Islet of Langerhans (tissue), 1 donor: ENCODE results near the gene KRR1.

Source experiments
- FAIRE-seq: peaks from one replicate; lab custom pipeline; 2011; peaks lifted over from hg19 to GRCh38; lab: Jason Lieb, UNC

Gene KRR1

DNA sequence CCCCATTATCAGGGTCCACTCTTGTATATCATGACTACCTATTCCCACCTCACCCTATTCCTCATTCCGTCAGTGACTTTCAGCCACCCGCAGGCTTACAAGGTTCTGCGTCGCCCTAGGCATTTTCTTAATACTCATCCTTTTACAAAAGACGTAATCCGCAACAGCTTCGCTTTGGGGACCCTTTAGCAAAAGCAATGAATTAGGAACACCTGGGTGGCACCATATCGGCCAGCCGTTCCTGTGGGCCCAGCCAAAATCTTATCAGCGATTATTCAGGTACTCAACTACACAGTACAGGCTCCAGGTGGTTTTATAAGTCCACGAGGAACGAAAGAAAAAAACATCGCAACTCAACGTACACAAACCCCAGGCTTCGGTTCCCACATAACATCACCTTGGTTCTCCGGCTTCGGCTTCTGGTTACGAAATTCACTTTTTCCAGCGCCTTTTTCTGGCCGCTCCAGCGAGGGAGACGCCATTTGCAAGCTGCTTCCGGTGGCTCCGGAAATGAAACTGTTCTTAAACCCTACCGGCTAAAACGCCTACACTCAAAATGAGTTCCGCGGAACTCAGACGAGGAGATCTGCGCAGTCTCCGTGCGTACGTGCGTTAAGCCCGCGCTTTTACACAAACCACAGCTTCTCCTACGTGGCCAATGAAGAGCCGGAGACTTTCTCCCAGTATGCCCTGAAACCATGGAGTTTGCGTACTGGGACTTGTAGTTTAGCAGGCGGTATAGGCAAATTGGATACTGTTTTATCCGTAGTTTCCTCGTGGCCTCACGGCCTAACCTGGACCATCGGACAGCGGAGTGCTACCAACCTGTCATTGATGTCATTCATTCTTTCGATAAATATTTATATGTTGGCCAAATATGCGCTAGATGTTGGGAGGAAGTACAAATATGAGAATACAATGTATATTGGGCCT is at the start of gene KRR1:
Gene KRR1, minus strand, starts transcription at position 494 of the 933 bp plus-strand sequence. Its CDS starts 12 bp downstream, at position 482.
- FAIRE-seq = peak; percentile 100

DNA sequence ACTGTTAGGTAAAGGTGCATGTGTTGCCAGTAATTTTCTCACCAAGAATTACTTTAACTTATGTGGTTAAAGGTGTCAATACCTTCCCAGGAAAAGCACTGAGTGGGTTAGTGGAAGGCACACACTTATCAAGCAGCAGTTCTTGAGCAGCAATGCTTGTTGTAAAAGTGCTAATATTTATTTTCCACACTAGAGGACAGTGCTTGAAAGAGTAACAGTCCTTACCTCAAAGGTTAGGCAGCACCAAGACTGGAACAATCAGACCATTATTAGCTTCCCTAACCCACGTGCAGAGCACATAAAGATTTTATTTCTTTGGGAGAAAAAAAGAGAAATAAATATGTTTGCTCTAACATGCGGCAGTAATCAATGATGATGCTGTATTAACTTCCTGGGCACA is 48.8 kb upstream of the KRR1 start:
- FAIRE-seq = no peak

DNA sequence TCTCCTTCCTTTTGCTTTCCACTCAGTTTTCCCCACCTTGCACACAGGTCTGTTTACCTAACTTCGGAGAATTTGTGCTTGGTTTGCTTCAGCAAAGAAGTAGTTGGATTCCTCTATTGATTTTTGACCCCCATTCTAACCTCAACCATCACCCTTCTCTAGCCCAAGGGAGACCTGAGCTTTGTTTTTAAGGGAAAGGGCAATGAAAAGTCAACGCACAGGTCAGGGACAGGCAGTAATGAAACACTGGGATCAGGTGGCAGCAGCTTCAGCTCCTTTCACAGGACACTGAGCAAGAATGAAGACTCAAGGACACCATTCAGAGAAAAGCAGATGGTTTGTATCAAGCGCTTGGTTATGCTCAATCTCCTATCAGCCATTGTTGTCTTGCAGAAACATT is 46.9 kb upstream of the KRR1 start:
- no peak for FAIRE-seq

DNA sequence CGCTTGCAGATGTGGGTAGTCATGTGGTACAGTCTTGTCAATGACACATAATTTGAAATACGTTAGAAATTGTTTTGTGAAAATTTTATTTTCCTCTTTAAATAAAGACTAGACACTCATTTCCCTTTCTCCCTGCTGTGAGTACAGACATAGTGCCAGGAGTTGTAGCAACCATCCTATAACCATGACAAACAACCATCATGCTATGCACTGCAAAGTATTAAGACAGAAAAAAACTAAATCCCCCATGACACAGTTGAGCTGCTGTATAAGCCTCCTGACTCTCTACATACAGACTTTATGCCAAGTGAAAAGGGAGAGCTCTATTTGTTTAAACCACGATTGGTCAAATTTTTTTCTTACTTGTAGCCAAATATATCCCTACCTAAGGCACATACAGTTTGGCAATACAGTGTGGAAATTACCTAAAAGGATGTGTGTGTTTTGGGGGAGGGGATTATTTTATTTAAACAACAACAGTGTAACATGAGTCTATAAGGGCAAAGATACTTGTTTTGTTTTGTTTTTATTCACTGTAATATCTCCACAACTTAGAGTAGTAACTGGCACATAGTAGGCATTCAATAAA is 45.0 kb upstream of the KRR1 start:
- no peak for FAIRE-seq

DNA sequence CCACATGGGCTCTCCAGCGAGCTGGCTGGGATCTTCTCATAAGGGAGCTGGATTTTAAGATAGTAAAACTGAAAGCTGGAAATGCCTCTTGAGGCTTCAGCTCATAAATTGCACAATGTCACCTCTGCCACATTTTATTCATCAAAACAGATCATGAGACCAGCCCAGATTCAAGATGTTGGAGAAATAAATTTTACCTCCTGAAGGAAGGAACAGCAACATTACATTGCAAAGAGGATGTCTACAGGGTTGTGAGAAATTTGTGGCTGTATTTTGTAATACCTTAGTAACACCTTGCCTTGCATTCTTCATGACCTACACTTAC is 43.1 kb upstream of the KRR1 start:
- FAIRE-seq = no peak

DNA sequence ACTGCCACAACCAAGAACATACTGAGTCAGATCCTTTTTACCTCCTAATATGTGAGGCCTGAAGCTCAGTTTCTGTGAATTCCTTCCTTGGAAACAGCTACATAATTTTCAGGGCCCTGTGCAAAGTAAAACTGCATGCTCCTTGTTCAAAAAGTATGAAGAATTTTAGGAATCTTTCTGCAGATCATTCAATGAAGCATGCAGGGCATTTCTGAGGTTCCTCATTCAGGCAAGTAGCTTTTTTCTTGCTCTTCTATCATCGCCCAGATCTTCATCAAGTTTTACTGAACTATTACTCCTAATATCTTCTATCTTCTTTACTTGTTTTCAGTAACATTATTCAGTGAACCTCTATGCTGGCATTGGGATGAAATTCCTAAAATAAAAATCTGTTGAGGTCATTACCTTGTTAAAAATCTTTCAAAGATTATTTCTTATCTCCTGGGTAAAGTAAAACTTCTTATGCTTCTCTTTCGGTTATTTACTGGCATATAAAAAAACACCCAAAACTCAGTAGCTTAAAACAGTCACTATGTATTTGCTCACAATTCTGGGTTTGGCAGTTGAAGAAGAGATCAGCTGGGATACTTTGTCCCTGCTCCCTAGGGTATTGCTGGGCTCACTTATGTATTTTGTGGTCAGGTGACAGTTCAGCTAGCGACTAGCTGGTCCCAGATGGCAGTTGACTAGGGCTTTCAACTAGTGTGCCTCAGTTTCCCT is 42.6 kb upstream of the KRR1 start:
- no peak for FAIRE-seq

DNA sequence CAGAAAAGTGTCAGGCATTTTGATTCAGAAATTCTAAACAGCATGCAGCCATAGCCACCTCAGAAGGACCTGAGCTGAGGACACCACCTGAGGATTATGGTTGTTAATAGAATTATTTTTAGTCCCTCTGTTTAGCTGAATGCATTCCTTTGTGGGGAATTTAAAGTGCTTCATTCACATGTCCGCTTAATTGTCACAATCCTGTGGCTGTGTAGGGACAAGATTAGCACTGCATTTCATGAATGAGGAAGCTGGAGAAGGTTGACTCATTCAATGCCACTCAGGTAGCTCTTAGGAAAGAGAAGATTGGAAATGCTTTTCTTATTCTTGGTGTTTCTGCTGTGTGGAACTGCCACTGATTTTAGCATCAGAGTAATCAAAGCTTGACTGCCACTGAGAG is 42.0 kb upstream of the KRR1 start:
- FAIRE-seq = no peak

DNA sequence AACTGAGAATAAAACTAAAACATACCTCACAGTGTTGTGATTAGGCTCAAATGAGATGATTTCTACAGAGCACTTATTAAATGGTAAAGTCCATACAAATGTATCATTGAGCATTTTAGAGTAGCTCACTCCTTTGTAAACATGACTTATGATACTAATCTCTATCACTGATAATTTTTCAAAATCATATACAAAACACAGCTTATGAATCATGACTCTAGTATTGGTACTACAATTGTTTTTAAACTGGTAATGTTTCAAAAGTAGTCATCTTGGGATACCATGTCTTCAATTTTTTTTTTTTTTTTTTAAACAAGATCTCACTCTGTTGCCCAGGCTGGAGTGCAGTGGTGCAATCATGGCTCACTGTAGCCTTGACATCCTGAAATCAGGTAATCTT is 40.1 kb upstream of the KRR1 start:
- FAIRE-seq = no peak

DNA sequence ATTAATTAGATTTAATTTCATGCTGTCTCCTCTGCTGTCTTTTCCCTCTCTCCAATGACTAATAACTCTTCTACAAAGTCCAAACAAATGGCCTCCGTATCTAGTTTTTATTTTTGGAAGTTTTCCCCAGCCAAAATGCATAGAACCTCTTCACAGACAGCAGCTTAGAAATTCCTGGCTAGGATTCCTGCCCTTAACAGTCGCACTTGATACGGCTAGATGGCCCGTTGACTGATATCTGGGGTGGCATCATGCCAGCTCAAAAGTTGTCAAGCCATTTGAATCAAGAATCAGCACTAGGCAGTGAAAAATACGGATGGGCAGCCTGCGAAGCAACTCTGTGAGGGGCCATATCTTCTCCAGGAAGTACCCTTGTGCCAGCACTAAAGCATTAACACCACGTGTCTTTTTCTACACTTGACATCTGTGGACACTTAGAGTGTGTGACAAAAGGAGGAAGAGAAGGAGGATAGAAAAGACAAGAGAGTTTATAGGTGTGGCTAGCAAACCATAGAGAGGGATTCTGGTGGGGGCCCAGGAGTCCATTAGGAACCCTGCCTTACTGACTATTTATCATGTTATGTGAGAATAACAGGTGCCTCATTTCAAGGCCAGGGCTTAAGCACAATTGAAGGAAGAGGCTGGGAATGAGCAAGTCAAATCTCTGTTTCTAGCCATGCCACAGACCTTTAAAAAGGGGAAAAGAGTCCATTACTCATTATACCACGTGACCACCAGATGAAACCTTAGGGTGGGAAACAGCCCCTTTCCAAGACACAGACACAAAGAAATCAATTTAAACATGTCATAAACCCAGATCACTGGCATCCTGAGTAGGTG is 39.2 kb upstream of the KRR1 start:
- no peak for FAIRE-seq

DNA sequence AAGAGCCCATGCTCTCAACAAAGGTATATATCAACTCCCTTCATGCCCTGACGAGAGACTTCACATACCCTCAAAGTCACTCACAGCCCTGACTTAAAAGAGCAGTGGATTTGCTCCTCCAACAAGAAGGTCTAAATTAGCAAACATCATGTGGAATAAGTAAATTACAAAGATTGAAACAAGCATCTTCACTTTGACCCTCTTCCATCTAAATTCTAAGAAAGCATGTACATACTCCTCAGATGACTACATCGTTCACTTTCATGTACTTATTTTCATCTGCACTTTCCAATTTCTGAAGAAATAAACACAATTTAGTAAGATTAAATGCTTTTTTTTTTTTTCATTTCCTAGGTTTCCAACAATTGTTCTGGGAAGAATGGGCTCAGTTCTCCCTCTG is 38.6 kb upstream of the KRR1 start:
- no peak for FAIRE-seq

DNA sequence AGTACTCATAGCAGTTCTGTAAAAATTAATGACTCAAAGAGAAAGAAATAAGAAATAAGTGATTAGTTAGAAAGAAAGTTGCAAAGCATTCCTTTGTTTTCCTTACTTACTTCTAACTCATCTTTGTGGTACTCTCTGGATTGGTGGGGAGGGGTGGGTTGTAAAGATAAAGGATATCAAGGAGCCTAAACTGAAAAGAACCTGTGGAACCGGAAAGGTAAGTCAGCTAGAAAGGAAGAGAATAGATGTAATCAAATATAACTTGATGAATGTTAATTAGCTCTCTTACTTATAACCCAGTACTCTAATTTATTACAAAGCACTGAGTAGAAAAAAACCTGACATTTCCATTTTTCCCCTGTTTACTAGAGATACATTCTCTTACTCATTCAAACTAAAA is 37.5 kb upstream of the KRR1 start:
- FAIRE-seq = no peak

DNA sequence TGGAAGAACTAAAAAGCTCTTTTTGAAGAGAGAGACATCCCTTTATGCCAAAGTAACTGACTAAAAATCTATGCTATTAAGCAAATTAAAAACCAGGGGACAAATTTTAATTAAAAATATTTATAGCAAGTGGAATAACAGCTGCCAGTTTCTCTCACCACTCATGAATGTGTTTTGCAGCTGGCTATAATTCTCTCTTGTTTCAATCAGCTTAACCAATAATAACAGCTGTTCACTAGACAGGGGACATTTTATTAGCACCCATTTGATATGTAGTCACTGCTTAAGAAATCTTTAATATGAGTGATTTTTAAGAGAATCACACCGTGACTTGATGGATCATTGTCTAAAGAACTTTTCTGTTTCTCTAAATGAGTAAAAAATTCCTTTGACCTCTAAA is 34.2 kb upstream of the KRR1 start:
- FAIRE-seq = no peak

DNA sequence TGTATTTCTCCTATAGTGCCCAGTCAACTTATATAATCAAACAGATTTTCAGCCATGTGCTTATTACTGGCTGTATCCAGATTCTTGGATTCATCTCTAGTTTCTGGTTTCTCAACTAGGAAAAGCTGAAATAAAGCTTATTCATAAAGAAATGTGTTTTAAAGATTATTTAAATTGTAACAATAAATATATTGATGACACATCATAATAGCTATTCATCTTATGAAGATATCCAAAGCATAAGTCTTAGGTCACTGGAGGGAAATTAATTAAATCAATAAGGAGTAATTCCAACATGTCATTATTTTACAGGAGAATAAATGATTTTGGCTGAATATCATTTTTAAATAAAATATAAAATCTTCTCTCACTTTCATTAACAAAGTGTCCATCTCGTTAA is 32.1 kb upstream of the KRR1 start:
- no peak for FAIRE-seq

DNA sequence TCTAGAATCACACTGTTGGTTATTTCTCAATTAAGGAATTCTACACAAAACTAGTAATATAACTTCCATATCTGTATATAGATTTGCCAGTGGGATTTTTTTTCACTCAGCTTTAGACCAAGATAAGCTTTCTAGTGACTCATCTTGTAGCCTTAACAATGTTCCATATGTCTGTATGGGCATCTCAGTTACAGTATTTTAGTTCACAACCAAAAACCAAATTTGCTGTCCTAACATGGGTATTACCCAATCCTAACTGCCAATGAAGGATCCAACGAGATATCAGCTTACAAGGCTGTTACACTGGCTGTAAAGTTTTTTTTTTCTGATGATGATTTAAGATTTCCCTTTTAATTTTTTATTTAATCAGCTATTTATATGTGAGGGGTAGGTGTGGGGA is 31.5 kb upstream of the KRR1 start:
- no peak for FAIRE-seq

DNA sequence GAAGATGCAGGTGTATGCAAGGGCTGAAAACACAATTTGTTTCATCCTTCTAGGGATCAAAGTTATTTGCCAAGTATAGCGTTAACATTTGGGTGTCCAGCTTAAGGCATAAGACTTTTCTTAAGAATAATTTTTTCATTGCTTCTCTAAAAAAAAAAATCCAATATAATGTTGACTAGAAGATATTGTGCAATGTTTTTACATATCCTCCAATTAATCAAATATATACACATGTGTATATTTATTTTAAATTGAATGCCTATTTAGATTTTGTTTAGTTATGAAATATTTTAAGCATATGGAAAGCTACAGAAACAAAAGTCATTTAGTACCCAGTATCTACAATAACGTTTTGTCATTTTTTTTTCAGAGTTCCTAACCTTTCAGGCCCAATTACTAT is 28.5 kb upstream of the KRR1 start:
- FAIRE-seq = no peak

DNA sequence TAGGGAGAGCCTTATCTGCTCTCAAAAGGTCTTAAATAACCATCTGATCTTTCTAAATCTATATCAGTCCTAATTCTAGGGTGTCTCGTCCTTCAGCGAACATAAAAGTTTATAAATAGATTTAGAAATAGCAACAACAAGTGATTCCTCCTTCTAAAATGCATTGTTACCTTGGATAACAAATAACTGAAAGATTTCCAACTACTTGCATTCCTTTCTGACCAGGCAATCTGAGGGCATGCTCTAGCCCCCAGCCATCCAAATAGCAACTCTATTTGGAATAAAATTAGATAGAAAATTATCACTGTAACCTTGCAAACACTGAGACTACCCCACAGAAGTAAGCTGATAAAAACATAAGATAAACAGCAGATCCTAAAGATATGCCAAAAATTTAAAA is 21.8 kb upstream of the KRR1 start:
- FAIRE-seq = no peak

DNA sequence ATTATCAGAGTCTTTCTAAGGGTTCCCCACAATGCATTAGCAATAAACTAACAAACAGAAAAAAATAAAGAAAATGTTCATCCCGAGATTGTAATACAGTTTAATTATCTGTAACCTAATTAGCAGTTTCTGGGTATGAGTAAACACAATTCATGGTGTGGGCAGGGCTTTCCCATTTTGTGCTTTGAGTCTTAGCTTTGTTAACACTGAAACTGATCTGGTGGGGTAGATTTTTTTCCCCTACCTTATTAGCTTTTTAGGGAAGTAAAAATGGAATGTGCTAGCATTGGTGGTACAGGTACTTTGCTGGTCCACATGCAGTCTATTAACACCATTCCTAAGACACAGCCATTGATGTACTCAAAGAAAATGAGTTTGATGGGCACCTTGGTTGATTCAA is 18.4 kb upstream of the KRR1 start:
- no peak for FAIRE-seq

DNA sequence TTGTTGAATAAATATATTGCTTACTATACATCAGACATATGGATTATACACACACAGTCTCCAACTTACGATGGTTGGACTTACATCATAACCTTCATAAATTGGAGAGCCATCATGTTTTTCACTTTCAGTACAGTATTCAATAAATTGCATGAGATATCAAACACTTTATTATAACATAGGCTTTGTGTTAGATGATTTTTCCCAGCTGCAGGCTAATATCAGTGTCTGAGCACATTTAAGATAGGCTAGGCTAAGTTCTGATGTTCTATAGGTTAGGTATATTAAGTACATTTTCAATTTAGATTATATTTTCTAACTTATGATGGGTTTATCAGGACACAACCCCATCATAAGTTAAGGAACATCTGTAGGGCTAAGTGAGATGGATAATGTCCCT is 17.9 kb upstream of the KRR1 start:
- no peak for FAIRE-seq

DNA sequence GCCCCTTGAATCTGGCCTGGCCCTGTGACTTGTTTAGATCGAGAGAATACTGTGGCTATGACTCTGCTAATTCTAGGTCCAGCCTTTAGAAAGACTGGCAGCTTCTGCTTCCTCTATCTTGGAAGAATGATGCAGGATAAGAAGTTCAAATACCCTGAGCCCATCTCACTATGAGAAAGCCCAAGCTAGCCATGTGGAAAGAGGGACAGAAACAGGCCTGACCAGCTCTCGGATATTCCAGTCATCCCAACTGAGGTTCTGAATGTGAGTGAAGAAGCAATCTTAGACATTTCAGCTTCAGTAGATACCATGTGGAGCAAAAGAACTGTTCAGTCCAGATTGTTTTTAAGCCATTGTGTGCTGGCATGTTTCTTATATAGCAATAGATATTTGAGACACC is 17.3 kb upstream of the KRR1 start:
- FAIRE-seq = no peak

DNA sequence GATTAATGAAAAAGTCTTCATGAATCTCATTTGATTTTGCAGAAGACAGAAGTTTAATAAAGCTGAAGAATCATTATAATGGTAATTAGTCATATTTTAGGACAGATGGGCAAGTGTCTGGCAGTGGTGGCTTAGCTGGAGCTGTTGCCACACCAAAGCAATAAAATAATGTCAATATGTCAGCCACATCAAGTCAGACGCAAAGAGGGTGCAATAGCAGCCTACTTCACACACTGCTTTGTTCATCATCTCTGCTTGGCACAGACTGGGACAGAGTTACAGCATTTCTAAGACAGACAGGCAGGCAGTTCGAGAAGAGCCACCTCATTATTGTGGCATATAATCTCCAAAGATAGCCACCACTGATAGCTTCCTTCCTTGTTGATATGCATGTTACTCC is 16.9 kb upstream of the KRR1 start:
- no peak for FAIRE-seq

DNA sequence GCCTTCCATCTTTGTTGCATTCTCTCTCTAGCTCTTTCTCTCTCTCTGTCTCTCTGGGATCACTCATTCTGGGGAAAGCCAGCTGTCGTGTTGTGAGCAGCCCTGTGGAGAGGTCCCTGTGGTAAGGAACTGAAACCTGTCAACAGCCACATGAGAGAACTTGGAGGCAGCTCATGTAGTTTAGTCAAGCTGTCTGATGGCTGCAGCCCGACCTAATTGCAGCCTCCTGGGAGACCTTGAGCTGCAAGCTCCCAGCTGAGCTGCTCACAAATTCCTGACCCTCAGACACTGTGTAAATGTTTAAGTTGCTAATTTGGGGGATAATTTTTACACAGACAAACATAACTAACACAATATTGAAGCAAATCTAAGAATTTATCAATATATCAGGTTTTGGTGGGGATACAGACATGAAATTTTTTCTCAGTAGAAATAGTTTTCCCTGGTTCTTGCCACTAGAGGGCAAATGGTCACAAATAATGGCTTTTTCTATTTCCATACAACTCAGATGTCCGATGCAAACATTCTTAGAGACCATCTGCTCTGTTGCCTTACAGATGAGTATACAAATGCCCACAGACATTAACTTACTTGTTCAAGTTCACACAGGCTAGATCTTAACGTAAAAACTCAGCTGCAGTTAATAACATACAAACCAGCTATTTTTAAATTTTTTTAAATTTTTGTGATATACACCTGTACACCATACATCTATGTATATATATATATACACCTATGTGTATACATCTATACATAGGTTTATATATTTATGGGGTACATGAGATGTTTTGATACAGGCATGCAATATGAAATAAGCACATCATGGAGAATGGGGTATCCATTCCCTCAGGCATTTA is 15.5 kb upstream of the KRR1 start:
- peak; percentile 96 for FAIRE-seq

DNA sequence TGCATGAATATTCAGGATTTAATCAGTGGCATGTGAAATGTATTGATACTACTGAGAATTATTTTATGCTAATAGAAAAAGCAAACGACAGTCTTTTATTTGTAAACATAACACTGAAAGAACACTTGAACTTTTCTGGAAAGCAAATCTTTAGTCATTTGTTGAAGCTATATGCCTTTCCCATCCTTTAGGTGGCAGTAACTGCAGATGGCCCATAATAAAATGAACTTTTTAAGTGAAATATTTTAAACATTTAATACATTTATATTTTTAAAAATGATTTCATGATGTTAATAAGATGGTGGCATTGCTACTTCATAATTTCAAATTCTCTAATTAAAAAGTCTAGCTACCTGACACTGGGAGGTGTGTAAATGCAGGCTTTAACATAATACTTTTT is 13.9 kb upstream of the KRR1 start:
- FAIRE-seq = no peak
